Heart left ventricle (tissue), 13 donors: ENCODE results near the gene TSPAN32.

Source experiments
- POLR2A ChIP-seq, 2 donors: fragments of 450-650 bp; IDR thresholded peaks; one replicate each; pipeline ENCODE4 v1.6.1; 2017; ENCODE audit warnings: antibody characterized with exemption in 2 of 2, mild to moderate bottlenecking in 2 of 2, moderate library complexity in 2 of 2
- TF ChIP-seq, protein P1 (sequence below), 12 donors: fragments of 200-600 bp; sonication (generic) in 4 of 12; IDR thresholded peaks; one replicate each; pipeline versions ENCODE4 v1.5.0 to v1.8.0; 2018 to 2022; ENCODE audit warnings: antibody characterized with exemption in 12 of 12, mild to moderate bottlenecking in 5 of 12
- donor health status: ischemic (EF 13 %, LVEDD 7.1; RV severe dilation, severe dysfunction).
- donor health status: DM: no; HTN: yes; CAD: no.
- donor health status: DM: no; HTN: no; CAD: no.
- donor health status: ischemic (EF 25% LVEDD 6.9; RV normal size, moderate dysfunction).
- donor health status: ischemic (EF 25% LVEDD 5.7; RV mildly dilated, moderate dysfunction).
- donor health status: ischemic (EF 35%, LVEDD 5.7; RV mildly dilated, moderate dysfunction).
- donor health status: nonischemic (EF 11% LVEDD 7.7; RV severe dilation, severe dysfunction).
- donor health status: DM: yes; HTN: yes; CAD: no.
- donor health status: PGD.
- donor health status: ischemic (EF 29% LVEDD 5.4; RV normal size, mild dysfunction).
- donor health status: nonischemic (EF 23%, LVEDD 6.1; RV moderate dilation, normal function).

DNA sequence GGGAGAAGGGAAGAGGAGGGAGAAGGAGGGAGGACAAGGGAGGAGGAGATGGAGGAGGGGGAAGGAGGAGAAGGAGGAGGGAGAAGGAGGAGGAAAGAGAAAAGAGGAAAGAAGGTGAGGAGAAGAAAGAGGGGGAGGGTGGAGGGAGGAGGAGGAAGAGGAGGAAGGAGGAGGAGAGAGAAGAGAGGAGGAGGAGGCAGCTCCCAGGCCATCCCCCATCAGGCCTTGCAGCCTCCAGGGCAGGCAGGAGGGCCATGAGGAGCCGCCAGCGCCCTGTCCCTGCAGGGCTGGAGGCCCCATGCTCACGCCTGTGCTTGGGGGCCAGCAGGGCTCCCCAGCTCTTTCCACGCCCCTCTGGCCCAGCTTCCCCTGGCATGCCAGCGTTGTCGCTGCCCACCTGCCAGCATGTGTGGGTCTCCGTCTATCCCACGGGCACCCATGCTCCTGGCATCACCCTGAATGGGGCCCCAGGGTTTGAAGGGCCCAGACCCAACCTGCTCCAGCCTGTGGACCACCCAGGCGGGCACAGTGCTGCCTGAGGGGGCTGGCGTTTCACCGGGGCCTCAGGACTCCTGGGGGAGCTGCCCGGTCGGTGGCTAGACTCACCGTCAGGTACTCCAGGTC lies 5.2 kb downstream of the TSPAN32 start:
- TF ChIP-seq, protein P1, sequence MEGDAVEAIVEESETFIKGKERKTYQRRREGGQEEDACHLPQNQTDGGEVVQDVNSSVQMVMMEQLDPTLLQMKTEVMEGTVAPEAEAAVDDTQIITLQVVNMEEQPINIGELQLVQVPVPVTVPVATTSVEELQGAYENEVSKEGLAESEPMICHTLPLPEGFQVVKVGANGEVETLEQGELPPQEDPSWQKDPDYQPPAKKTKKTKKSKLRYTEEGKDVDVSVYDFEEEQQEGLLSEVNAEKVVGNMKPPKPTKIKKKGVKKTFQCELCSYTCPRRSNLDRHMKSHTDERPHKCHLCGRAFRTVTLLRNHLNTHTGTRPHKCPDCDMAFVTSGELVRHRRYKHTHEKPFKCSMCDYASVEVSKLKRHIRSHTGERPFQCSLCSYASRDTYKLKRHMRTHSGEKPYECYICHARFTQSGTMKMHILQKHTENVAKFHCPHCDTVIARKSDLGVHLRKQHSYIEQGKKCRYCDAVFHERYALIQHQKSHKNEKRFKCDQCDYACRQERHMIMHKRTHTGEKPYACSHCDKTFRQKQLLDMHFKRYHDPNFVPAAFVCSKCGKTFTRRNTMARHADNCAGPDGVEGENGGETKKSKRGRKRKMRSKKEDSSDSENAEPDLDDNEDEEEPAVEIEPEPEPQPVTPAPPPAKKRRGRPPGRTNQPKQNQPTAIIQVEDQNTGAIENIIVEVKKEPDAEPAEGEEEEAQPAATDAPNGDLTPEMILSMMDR (IDR thresholded peaks at IDR 0.05), result no peak
- TF ChIP-seq POLR2A (IDR thresholded peaks at IDR 0.05), result no peak
